ENCODE measurements around the gene MAP3K3. TPM values are rescaled to one million over a fixed set of nuclear protein-coding genes. Genes with fewer than 3 reads are reported as not detected.
"Not testable (repeated sequence)": the region's sequence is repeated elsewhere in the genome, so short reads cannot be mapped to it uniquely, and the experiment has no call there.

Gene MAP3K3
- total and polyA plus RNA-seq, 9 of the 15 experiments (the other 6 are each of a cell fraction or from before 2014, with no cell fraction given) = 0.69 to 16.5 (median 12.1) TPM

GRCh38 chr17:63718988-63719387 is 96.8 kb downstream of the MAP3K3 start:
- no peak overlapping the region for H3K4me2 ChIP-seq (ENCODE audit: insufficient read depth, low read length)
- no peaks in the 10 kb centered on the region for H3K79me2 ChIP-seq (ENCODE audit: control insufficient read depth, insufficient read depth, low read length)
- H2AFZ ChIP-seq (ENCODE audit: low read depth, low read length) = no peak overlapping the region
- H3K4me3 ChIP-seq = no peak overlapping the region
- H3K27ac ChIP-seq (ENCODE audit: extremely low read depth, low read depth, low read length) = no peak overlapping the region
- POLR2A ChIA-PET = interaction anchor here (0.6 kb wide), 1 partner anchor 31 kb away, joined by 3 read pairs; no protein-coding TSS in a partner anchor
- H3K9me1 ChIP-seq (ENCODE audit: control insufficient read depth, insufficient read depth, low read length) = no peaks in the 10 kb centered on the region
- H4K20me1 ChIP-seq (replicated peaks; ENCODE audit: control insufficient read depth, insufficient read depth, low read length) = no peaks in the 10 kb centered on the region
- H3K27me3 ChIP-seq (ENCODE audit: control insufficient read depth in 2 of 2, insufficient read depth in 2 of 2, low read length in 2 of 2) = no peaks in the 10 kb centered on the region
- intact Hi-C loops (cut with micrococcal nuclease) = no loop called here
- no peak for TF ChIP-seq TCF3 (CRISPR knock-in tag; IDR thresholded peaks at IDR 0.05)
- no TSS peak for BruUV-seq (replicated peaks)
- no peak overlapping the region for H3K9ac ChIP-seq (ENCODE audit: insufficient read depth in 1 of 2, low read depth in 2 of 2, low read length in 2 of 2)
- no peaks in the 10 kb centered on the region for H3K9me3 ChIP-seq (replicated peaks; ENCODE audit: control insufficient read depth, insufficient read depth, low read depth, low read length)
- WGBS (ENCODE audit: insufficient coverage, low coverage, missing lambda C conversion rate) = 61% methylated on average over 5 of the region's 5 CpGs
- no peak for FAIRE-seq
- no peaks in the 10 kb centered on the region for H3K4me1 ChIP-seq (replicated peaks in 1 of 2; ENCODE audit: control insufficient read depth in 2 of 2, insufficient read depth in 2 of 2, low read length in 2 of 2)
- peaks cover 3% of the 10 kb centered on the region; the same call in 1 of the 3 replicates for H3K36me3 ChIP-seq (ENCODE audit: control insufficient read depth, insufficient read depth, low read length)
- in situ Hi-C loops (cut with MboI) = no loop called here
- CTCF ChIA-PET (ENCODE audit: low intra/inter-chr PET ratio) = no interaction called here
- no peak for DNase-seq (ENCODE audit: extremely low read depth in 1 of 4, low spot score in 3 of 4)
- no peak for ATAC-seq

DNA sequence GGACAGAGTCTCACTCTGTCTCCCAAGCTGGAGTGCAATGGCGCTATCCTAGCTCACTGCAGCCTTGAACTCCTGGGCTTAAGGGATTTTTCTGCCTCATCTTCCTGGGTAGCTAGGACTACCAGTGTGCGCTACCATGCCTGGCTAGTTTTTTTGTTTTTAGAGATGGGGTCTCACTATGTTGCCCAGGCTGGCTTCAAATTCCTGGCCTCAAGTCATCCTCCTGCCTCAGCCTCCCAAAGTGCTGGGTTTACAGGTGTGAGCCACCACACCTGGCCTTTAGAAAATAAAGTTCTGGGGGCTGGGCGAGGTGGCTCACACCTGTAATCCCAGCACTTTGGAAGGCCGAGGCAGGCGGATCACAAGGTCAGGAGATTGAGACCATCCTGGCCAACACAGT is 98.0 kb downstream of the MAP3K3 start:
- H3K4me2 ChIP-seq (ENCODE audit: insufficient read depth, low read length); H4K20me1 ChIP-seq (replicated peaks; ENCODE audit: control insufficient read depth, insufficient read depth, low read length); intact Hi-C loops (cut with micrococcal nuclease); H3K27ac ChIP-seq (ENCODE audit: extremely low read depth, low read depth, low read length); H3K9ac ChIP-seq (ENCODE audit: insufficient read depth in 1 of 2, low read depth in 2 of 2, low read length in 2 of 2); H3K4me1 ChIP-seq (replicated peaks in 1 of 2; ENCODE audit: control insufficient read depth in 2 of 2, insufficient read depth in 2 of 2, low read length in 2 of 2); in situ Hi-C loops (cut with MboI); BruUV-seq (replicated peaks); H3K4me3 ChIP-seq; CTCF ChIA-PET (ENCODE audit: low intra/inter-chr PET ratio); H3K9me3 ChIP-seq (replicated peaks; ENCODE audit: control insufficient read depth, insufficient read depth, low read depth, low read length); H2AFZ ChIP-seq (ENCODE audit: low read depth, low read length); H3K9me1 ChIP-seq (ENCODE audit: control insufficient read depth, insufficient read depth, low read length); H3K27me3 ChIP-seq (ENCODE audit: control insufficient read depth in 2 of 2, insufficient read depth in 2 of 2, low read length in 2 of 2); DNase-seq (ENCODE audit: extremely low read depth in 1 of 4, low spot score in 3 of 4); H3K79me2 ChIP-seq (ENCODE audit: control insufficient read depth, insufficient read depth, low read length); FAIRE-seq; ATAC-seq; H3K36me3 ChIP-seq (ENCODE audit: control insufficient read depth, insufficient read depth, low read length): not testable (repeated sequence)
- 89% methylated on average over 5 of the region's 5 CpGs for WGBS (ENCODE audit: insufficient coverage, low coverage, missing lambda C conversion rate)
- 0 out of 2 replicates have a peak, but pooled peaks have one; percentile 17 for TF ChIP-seq ZNF121 (CRISPR knock-in tag; conservative IDR thresholded peaks at IDR 0.05)
- POLR2A ChIA-PET = interaction anchor here (1.3 kb wide), 1 partner anchor 27 kb away, joined by 3 read pairs; no protein-coding TSS in a partner anchor
